HEK293T (cell line): ENCODE data around the gene BCR.

Experiments used
- CTCF ChIA-PET: fragments of 350-600 bp; formaldehyde crosslinking; extraction: SDS; loops from one replicate; lab custom pipeline; 2021; ENCODE audit warnings: antibody characterized with exemption, inconsistent platforms; lab: Yijun Ruan, JAX
- POLR2A ChIA-PET: fragments of 350-600 bp; formaldehyde crosslinking; extraction: SDS; loops from one replicate; lab custom pipeline; 2020; ENCODE audit warnings: antibody characterized with exemption, inconsistent platforms; lab: Yijun Ruan, JAX
- DNase-seq: peaks from one replicate; pipeline ENCODE4 v3.0.0; 2012; ENCODE audit warnings: mixed read lengths; ENCODE audit errors: extremely low spot score
- ARNT ChIP-seq: fragments of 450-650 bp; IDR thresholded peaks from 2 replicates; pipeline ENCODE4 v1.6.1; 2017; ENCODE audit warnings: mild to moderate bottlenecking
- BHLHE40 ChIP-seq: fragments of 450-650 bp; IDR thresholded peaks from 2 replicates; pipeline ENCODE4 v1.6.1; 2016; ENCODE audit warnings: mild to moderate bottlenecking, moderate library complexity, borderline replicate concordance
- CTBP1 ChIP-seq: fragments of 450-650 bp; IDR thresholded peaks from 2 replicates; pipeline ENCODE4 v1.6.1; 2016; ENCODE audit warnings: borderline replicate concordance
- ELF4 ChIP-seq: fragments of 450-650 bp; IDR thresholded peaks from 2 replicates; pipeline ENCODE4 v1.6.1; 2017; ENCODE audit warnings: antibody characterized with exemption
- FOXA1 ChIP-seq: fragments of 450-650 bp; IDR thresholded peaks from 2 replicates; pipeline ENCODE4 v1.6.1; 2016; ENCODE audit warnings: mild to moderate bottlenecking
- FOXK2 ChIP-seq: fragments of 450-650 bp; IDR thresholded peaks from 2 replicates; pipeline ENCODE4 v1.6.1; 2016; ENCODE audit warnings: mild to moderate bottlenecking
- FOXM1 ChIP-seq: fragments of 450-650 bp; IDR thresholded peaks from 2 replicates; pipeline ENCODE4 v1.6.1; 2017; ENCODE audit warnings: mild to moderate bottlenecking, borderline replicate concordance
- HDGF ChIP-seq: fragments of 450-650 bp; IDR thresholded peaks from 2 replicates; pipeline ENCODE4 v1.6.1; 2017; ENCODE audit warnings: antibody characterized with exemption, borderline replicate concordance
- L3MBTL2 ChIP-seq: fragments of 450-650 bp; conservative IDR thresholded peaks from 2 replicates; pipeline ENCODE4 v1.6.1; 2016; ENCODE audit warnings: mild to moderate bottlenecking
- LEF1 ChIP-seq: fragments of 450-650 bp; IDR thresholded peaks from 2 replicates; pipeline ENCODE4 v1.6.1; 2017; ENCODE audit warnings: mild to moderate bottlenecking, borderline replicate concordance
- NFRKB ChIP-seq: fragments of 450-650 bp; IDR thresholded peaks from 2 replicates; pipeline ENCODE4 v1.6.1; 2016; ENCODE audit warnings: mild to moderate bottlenecking, moderate library complexity
- SP1 ChIP-seq: fragments of 450-650 bp; IDR thresholded peaks from 2 replicates; pipeline ENCODE4 v1.6.1; 2017
- SUZ12 ChIP-seq: fragments of 450-650 bp; IDR thresholded peaks from 2 replicates; pipeline ENCODE4 v1.6.1; 2016; ENCODE audit warnings: mild to moderate bottlenecking
- TARDBP ChIP-seq: fragments of 450-650 bp; IDR thresholded peaks from 2 replicates; pipeline ENCODE4 v1.6.1; 2016
- ZNF384 ChIP-seq: fragments of 450-650 bp; IDR thresholded peaks from 2 replicates; pipeline ENCODE4 v1.6.1; 2016
- TF ChIP-seq, protein P1 (sequence below): fragments of 450-650 bp; IDR thresholded peaks from 2 replicates; pipeline ENCODE4 v1.6.1; 2016

The BCR gene

GRCh38 chr22:23181721-23182308 lies 1.5 kb downstream of the BCR start:
- no peak for DNase-seq
- ChIA-PET CTCF (interaction anchor here (1.0 to 1.5 kb wide), 2 partner anchors 9 to 100 kb away, joined by 3 to 6 read pairs; no protein-coding TSS in a partner anchor), POLR2A (no interaction called here)
- TF ChIP-seq L3MBTL2 = 0 out of 2 replicates have a peak, but pooled peaks have one; percentile 12
- no peak for TF ChIP-seq TARDBP

GRCh38 chr22:23182309-23183060 lies 2.2 kb downstream of the BCR start:
- no peak for TF ChIP-seq ZNF384
- TF ChIP-seq ELF4 = no peak
- no peak for TF ChIP-seq LEF1
- TF ChIP-seq CTBP1 = peak; percentile 57; the same call in 1 of the 2 replicates
- peak; percentile 57; the same call in 1 of the 2 replicates for TF ChIP-seq ARNT
- TF ChIP-seq BHLHE40 = no peak
- TF ChIP-seq SP1 = no peak
- TF ChIP-seq NFRKB = no peak
- no peak for TF ChIP-seq HDGF
- no peak for TF ChIP-seq TARDBP
- TF ChIP-seq FOXM1 = no peak
- TF ChIP-seq, protein P1, sequence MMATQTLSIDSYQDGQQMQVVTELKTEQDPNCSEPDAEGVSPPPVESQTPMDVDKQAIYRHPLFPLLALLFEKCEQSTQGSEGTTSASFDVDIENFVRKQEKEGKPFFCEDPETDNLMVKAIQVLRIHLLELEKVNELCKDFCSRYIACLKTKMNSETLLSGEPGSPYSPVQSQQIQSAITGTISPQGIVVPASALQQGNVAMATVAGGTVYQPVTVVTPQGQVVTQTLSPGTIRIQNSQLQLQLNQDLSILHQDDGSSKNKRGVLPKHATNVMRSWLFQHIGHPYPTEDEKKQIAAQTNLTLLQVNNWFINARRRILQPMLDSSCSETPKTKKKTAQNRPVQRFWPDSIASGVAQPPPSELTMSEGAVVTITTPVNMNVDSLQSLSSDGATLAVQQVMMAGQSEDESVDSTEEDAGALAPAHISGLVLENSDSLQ = peak; percentile 96
- 0 out of 2 replicates have a peak, but pooled peaks have one; percentile 0 for TF ChIP-seq L3MBTL2

DNA sequence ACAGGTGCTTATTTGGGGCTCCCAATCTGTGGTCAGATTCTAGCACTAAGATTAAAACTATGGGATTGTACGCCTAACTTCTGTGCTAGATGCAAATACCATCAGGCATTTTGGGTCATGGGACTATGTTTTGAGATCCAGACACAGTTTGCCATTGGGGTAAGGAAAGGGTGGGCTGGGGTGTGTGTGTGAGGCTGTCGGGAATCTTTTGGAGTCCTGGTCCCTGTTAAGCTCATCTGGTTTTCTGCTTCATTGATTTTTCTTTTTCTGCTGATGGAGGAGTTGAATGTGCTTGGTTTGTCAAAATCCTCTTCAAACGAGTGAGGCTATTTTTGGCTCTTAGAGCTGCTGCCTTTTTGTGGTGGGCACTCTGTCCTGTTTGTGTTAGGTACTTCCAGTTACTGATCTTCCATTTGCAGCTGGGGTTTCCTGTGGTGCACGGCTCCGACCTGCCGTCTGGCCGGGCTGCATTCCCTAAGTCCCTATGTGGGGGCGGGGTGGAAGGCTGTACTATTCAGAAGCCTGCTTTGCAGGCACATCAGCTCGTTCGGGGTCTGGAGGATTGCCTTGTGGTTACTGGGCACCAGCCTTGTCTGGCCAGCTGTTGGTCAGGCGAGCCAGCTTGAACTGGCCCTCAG lies 2.9 kb downstream of the BCR start:
- POLR2A ChIA-PET = no interaction called here
- DNase-seq = peak; percentile 68
- TF ChIP-seq FOXA1 (no peak), BHLHE40 (no peak)

More at GRCh38 chr22:23182309-23183060, 2.2 kb downstream of the BCR start:
- ChIA-PET POLR2A (no interaction called here), CTCF (interaction anchor here (1.0 to 1.5 kb wide), 2 partner anchors 8 to 99 kb away, joined by 3 to 6 read pairs; no protein-coding TSS in a partner anchor)
- DNase-seq = peak; percentile 66

DNA sequence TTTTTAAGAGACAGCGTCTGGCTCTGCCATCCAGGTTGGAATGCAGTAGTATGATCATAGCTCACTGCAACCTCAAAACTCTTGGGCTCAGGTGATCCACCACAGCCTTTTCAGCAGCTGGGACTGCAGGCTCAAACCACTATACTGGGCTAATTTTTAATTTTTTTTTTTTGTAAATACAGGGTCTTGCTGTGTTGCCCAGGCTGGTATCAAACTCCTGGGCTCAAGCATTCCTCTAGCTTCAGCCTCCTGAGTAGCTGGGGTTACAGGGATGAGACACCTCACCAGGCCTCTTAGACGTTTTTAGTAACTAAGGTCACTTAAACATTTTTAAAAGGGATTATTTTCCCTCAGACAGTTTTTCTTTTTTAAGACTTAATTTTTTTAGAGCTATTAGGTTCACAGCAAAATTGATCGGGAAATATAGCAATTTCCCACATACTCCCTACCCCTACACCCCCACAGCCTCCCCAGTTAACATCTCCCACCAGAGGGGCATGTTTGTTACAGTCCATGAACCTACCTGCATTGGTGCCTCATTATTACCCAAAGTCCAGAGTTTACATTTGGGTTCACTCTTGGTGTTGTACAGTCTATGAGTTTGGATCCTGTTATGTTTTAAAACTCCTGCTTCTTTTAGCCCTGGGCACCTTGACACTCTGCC lies 3.9 kb downstream of the BCR start:
- POLR2A ChIA-PET = no interaction called here
- CTCF ChIA-PET = interaction anchor here (0.6 kb wide), 1 partner anchor 438 kb away, joined by 3 read pairs; no protein-coding TSS in a partner anchor
- TF ChIP-seq, protein P1 = no peak
- TF ChIP-seq SP1 (no peak), NFRKB (no peak), L3MBTL2 (no peak), FOXK2 (no peak), CTBP1 (no peak), FOXA1 (no peak), ARNT (no peak), ZNF384 (no peak), TARDBP (no peak), BHLHE40 (no peak), HDGF (no peak), ELF4 (no peak), SUZ12 (no peak)
- DNase-seq = no peak

More for the DNA sequence above, 2.9 kb downstream of the BCR start:
- CTCF ChIA-PET = interaction anchor here (0.8 kb wide), 1 partner anchor 96 kb away, joined by 3 read pairs; no protein-coding TSS in a partner anchor

GRCh38 chr22:23184764-23185113 lies 4.4 kb downstream of the BCR start:
- no peak for DNase-seq
- ChIA-PET POLR2A (no interaction called here), CTCF (no interaction called here)
- TF ChIP-seq L3MBTL2 = no peak
- TF ChIP-seq NFRKB = no peak
- no peak for TF ChIP-seq LEF1
- TF ChIP-seq, protein P1 = no peak
- TF ChIP-seq TARDBP = no peak
- TF ChIP-seq SUZ12 = no peak
- TF ChIP-seq ZNF384 = no peak
- no peak for TF ChIP-seq ELF4
- TF ChIP-seq ARNT = no peak
- TF ChIP-seq FOXA1 = no peak
- no peak for TF ChIP-seq SP1
- TF ChIP-seq FOXM1 = no peak
- TF ChIP-seq FOXK2 = no peak
- no peak for TF ChIP-seq HDGF
- TF ChIP-seq CTBP1 = no peak

- POLR2A ChIA-PET = no interaction called here
- CTCF ChIA-PET = interaction anchor here (1.5 kb wide), 1 partner anchor 95 kb away, joined by 4 read pairs; no protein-coding TSS in a partner anchor
- TF ChIP-seq FOXM1 (no peak), ZNF384 (no peak), SP1 (no peak), TARDBP (no peak), FOXK2 (no peak), CTBP1 (no peak), SUZ12 (no peak), BHLHE40 (no peak), LEF1 (no peak), L3MBTL2 (no peak), HDGF (no peak), FOXA1 (no peak), NFRKB (no peak), ARNT (no peak), ELF4 (no peak)
- TF ChIP-seq, protein P1 = no peak
- no peak for DNase-seq
Measured at GRCh38 chr22:23187211-23187610, 6.9 kb downstream of the BCR start.
